ENCODE results near the gene GIPC1.
"Not testable (repeated sequence)": the region's sequence is repeated elsewhere in the genome, so short reads cannot be mapped to it uniquely, and the experiment has no call there.

The GIPC1 gene

DNA sequence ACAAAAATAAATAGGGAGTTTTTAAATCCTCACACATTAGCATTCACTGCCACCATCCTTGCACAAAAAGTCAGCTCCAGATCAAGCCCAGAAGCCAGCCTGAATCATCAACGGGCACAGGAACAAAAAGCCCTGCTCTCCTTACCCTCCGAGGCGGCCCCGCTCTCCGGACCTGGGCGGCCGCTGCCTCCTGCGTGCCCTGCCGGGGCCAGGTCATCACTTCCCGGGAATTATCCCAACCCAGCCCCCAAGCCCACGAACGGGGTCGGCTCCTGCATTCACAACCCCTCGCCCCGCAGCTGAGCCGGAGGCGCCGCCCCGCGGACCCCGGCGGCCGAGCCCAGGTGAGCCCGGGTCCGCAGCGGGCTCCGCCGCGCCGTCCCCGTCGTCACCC lies 21.5 kb upstream of the GIPC1 start:
- DNase-seq = no peak

DNA sequence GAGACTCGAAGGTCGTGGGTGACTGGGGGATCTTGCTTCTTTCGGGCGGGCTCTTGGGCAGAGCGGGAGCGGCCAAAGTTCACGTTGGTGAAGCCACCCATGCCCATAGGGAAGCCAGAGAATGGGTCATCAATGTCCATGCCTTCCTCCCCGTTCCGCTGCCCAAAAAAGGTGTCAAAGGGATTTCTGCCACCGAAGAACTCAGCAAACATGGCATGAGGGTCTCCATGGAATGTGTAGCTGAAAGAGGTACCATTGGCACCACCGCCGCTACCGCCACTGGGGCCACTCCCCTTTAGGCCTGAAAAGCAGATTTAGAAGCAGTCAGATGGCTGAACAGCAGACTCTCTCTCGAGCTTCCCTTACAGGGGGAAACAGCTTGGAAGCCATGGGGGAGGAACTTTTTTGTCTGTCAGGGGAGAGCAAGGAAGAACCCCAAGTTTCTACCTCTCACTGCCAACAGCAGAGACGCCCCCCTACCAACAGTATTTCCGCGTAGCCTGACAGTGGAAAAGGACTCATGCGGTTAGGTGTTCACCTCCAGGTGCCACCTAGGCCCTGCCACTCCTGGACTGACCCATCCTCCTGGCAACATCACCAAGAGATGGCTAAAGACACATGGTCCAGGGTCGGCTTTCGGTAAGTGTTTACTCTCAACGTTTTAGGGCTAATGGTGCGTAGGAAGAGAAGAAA lies 21.0 kb upstream of the GIPC1 start:
- DNase-seq = no peak

DNA sequence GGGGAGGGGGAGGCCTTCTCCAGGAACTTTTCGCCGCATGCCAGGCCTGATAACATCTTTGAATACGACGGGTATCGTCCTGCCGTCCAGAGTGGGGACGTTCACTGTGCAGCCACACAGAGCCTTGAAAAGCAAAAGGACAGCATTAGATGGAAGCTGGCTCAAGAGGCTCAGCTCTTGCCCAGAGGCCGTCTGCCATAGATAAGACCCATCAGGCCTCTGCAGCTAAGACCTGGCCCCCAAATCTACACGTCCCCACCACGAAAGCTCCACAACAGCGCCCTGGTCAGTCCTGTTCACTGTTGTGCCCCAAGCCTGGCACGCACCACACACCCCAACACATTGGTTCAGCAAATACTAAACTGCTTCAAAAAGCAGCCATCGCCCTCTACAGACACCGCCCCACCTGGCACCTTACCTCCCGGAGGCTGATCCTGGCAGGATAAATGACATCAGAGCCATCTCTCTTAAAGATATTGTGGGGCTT lies 20.2 kb upstream of the GIPC1 start:
- no peak for DNase-seq

DNA sequence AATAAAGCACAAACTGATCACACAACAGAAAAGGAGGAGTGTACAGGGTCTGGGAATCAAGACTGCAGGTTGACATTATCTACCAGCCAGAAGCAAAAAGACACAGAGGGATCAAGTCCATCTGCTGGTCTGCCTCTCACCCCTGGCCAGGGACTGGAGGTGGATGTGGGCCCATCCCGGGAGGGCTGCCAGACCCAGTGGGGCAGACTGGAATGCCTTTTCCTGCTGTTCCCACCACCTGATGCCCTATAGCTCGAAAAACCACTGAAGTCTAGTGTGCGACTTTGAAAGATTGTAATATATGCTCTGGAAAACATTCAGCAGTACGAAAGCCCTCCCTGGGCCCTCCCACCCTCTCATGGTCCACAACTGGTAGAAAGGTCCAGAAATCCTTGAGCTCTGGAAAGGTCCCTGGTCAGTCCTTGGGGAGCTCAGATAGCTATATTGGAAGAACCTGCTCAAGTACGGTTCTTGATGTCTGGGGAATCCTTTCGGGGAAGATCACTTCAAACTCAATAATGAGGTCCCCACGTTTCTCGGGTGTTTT lies 19.6 kb upstream of the GIPC1 start:
- DNase-seq = no peak

DNA sequence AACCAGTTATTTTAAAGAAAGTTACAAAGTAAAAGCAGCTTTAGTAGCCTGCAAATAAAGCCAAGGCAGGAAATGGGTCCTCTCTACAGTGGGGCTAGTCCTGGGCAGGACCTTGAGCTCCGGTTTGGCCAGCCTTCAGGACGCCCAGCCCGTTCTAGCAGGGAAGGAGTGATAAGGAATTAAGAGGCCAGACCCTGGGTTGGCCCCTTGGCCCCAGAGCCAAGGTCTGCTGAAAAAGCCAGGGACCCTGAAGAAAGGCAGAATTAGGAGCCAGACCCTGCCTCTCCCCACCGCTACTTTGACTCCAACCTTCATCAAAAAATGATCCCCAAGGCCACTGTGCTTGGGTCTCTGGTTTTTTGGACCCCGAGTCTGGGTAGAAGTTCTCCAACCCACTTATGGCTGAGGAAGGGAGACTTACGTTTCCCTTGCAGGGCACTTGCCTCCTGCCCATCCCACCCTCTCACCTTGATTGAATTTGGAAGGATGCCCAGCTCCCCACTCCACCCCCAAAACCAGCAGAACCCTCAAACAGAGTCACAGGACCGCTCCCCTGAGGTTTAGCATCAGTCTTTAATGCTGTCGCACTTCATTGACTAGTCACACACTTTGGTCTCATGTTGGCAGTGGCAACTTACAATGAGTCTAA lies 18.4 kb upstream of the GIPC1 start:
- no peak for DNase-seq

DNA sequence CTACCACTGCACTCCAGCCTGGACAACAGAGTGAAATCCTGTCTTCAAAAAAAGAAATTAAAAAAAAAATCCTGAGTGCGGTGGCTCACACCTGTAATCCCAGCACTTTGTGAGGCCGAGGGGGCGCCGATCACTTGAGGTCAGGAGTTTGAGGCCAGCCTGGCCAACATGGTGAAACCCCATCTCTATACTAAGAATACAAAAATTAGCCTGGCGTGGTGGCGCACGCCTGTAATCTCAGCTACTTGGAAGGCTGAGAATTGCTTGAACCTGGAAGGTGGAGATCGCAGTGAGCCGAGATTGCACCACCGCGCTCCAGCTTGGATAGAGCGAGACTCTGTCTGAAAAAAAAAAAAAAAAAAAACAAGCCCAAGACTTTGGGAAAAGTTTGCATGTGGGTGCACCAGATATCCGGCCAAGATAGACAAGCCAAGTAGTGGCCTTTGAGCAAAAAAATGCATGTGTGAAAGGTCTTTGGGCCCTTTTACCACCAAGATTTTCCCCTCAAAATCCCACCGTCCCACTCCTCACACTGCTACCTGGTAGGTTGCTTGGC lies 16.6 kb upstream of the GIPC1 start:
- no peak for DNase-seq

DNA sequence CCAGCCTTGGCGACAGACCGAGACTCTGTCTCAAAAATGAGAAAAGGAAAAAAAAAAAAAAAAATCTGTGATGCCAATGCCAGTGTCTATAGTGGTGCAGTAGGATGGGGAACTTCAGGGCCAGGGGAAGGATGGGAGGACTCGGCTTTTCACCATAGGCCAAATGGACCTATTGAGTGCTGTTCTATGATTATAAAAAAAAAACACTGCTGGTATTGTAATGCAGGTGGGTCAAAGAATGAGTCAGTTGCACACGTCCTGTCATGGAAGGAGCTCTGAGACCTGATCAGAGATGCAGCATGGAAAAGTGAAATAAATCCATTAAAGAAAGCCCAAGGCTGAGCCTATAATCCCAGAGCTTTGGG lies 15.3 kb upstream of the GIPC1 start:
- no peak for DNase-seq

DNA sequence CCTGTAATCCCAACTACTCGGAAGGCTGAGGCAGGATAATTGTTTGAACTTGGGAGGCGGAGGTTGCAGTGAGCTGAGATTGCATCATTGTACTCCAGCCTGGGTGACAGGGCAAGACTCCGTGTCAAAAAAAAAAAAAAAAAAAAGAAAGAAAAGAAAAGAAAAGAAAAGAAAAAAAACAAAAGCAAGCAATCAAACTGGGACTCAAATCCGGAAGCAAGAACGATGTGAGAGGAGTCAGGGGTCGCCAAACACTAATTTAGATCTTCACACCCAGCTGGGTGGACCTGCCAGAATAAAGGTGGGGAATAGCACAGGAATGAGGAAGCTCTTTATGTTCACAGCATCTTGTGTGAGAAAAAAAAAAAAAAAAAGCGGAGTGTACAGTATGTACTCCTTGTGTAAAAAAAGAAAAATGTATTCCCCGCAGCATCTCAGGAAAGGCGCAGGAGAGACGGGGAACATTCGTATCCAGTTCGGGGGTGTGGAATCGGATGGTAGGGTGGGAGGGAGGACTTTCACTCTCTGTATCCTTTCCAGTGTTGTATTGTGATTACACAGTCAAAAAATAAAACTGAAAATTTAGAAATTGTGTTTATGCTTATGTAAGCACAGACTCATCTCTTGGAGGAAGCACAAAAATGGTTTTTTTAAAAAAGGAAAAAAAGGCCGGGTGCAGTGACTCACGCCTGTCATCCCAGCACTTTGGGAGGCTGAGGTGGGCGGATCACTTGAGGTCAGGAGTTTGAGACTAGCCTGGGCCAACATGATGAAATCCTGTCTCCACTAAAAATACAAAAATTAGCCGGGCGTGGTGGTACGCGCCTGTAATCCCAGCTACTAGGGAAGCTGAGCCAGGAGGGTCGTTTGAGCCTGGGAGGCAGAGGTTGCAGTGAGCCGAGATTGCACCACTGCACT lies 14.6 kb upstream of the GIPC1 start:
- no peak for DNase-seq

DNA sequence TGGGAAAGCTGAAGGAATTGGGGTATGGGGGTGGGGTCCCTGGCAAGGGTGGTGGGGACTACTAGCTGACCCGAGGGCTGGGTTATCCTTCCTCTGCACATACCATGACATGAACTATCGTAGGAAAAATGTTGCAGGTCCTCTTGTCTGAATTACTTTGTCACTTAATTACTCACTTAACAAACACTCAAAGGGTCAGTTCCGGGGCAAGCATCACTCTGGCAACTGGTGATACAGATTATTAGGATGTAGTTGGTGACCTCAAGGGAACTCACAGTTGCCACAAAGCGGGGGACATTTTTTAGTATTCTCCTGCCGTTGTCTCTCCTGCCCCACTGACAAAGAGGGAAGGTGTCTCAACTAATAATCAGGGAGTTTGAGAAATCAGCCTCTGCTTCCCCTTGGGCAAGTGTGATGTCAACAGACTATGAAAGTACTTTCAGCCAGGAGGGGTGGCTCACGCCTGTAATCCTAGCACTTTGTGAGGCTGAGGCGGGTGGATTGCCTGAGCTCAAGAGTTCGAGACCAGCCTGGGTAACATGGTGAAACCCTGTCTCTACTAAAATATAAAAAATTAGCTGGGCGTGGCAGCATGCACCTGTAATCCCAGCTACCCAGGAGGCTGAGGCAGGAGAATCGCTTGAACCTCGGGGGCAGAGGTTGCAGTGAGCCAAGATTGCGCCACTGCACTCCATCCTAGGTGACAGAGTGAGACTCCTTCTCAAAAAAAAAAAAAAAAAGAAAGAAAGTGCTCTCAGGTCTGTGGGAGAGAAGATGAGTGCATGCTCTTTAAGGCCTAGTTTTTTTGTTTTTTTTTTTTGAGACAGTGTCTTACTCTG lies 12.0 kb upstream of the GIPC1 start:
- no peak for DNase-seq

DNA sequence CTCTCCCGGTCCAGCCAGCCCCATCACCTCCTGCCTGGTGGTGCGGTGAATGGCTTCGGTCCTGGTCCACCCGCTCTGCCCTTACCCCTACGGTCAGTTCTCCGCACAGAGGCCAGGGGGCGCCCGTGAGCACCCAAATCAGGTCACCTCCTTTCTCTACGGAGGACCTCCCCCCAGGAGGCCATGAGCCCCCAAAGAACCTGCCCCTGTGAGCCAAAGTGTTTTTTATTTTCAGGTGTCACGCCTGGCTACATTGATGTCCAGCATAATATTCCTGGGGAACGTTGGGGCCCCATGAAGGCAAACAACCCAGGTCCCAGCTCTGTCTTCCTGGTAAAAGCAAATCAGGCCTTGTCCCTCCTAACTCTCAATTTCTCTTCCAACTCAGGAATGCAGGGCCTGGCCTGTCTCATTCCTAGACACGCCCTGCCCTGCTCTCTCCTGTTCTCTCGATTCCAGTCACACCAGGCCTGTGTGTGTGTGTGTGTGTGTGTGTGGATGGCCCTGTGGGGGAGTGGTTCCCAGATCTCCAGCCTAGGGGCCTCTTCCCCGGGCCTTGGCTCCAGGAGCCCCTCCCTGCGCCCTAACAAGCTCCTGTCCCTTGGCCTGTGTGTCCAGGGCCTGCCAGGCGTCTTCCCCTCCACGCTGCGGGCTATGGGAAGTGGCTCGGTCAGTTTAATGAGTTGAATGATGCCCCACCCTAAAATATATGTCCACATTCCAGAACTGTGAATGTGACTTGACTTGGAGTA lies 9.7 kb upstream of the GIPC1 start:
- no peak for DNase-seq

DNA sequence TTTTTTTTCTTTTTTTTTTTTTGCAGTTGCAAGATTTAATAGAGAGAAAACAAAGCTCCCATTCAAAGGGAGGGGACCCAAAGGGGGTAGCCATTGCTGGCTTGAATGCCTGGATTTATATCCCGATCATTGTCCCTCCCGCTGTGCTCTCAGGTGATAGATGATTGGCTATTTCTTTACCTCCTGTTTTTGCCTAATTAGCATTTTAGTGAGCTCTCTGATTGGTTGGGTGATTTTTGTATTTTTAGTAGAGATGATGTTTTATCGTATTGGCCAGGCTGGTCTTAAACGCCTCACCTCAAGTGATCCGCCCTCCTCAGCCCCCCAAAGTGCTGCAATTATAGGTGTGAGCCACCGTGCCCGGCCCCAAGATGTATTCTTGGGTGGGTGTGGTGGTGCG lies 8.6 kb upstream of the GIPC1 start:
- DNase-seq = not testable (repeated sequence)

DNA sequence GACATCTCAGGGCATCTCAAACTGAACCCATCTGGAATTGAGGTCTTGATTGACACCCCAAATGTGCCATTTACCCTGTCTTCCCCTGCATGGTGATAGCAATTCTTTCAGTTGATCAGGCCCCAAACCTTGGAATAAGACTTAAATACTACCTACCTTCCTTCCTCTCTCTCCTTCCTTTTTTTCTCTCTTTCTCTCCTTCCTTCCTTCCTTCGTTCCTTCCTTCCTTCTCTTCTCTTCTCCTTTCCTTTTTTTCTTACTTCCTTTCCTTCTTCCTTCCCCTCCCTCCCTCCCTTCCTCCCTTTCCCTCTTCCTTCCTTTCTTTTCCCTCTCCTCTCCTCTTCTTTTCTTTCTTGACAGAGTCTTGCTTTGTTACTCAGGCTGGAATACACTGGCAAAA lies 7.4 kb upstream of the GIPC1 start:
- no peak for DNase-seq

DNA sequence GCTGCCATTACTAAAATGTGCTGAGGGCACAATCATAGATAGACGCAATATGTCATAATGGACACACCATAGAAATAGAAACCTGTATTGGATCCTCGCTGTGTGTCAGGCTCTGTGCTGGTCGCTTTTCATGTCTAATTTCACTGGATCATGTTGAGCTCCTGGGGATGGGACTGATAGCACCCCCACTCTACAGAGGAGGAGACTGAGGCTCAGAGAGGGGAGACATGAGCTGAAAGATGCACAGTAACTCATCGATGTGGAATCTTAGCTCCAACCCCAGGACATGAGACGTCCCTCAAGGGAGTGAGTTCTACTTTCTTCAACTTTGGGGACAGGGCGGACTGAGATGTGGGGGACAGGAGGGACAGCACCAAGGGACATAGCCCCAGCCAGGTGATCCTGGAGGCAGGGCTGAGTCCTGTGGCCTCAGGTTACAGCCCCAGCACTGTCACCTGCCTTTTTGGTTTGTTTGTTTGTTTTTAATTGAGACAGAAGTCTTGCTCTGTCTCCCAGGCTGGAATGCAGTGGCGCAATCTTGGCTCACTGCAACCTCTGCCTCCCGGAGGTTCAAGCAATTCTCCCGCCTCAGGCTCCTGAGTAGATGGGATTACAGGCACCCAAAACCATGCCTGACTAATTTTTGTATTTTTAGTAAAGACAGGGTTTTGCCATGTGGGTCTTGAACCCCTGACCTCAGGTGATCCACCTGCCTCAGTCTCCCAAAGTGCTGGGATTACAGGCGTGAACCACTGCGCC lies 6.6 kb upstream of the GIPC1 start:
- no peak for DNase-seq

DNA sequence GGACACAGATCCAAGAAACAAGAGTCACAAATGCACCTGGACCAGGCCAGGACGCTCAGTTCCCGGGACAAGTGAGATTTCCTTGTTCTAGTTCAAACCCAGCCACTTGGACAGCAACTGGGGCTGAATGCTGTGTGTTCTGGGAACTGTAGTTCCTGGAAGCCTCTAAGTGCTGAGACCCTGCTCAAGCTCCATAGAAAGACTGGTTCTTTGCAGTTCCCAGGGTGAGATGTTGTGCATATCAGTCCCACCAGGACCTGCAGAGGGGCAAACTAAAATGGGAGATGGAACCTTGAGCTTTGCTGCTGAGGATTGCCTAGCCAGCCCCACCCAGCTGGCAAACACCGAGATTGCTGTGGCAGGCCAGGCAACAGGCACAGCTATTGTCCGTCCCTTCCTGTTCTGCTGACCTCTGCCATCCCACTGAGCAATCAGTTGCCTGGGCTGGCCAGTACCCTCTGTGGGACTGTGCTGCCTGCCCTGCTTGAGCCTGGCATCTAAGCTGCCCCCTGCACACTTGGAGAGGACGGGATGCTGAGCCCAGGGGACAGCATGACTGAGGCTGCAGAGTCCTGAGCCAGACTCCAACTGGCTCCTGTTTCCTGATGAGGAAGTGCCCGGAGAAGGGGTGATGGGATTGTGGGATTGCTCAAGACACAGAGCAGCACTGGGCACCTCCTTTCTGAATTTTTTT lies 1.4 kb upstream of the GIPC1 start:
- no peak for DNase-seq

DNA sequence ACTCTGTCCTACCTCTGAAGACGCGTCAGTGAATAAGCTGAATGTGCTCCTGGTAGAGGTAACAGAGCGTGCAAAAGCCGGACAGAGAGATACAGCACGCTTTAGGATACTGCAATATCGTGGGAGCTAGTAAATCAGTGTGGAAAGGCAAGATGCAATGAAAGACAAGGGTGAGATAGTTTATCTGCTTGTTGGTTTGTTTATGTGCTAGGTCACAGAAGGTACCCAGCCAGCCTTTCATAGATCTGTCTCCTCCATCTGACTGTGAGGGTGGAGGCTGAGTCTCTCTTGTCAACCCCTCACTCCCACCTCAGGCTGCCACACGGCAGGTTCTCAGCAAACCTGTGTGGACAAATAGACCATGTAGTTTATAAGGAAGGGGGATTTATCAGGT lies 904 bp upstream of the GIPC1 start:
- DNase-seq = no peak

DNA sequence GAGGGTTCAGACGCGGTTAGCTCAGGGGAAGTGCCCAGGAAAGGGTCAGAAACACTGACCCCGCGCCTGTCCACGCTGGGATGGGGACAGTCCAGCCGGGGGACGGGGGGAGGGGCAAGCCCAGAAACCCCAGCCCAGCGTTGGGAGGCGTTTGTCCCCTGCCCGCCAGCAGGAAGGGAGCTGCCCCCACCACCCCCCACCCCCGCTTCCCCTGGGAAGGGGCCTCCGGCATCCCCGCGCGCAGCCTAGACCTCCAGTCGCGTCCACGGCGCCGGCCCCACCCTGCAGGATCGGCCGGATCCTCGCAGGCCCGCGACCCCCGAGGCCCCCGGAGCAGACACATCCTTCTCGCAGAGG lies 277 bp downstream of the GIPC1 start:
- DNase-seq = no peak

DNA sequence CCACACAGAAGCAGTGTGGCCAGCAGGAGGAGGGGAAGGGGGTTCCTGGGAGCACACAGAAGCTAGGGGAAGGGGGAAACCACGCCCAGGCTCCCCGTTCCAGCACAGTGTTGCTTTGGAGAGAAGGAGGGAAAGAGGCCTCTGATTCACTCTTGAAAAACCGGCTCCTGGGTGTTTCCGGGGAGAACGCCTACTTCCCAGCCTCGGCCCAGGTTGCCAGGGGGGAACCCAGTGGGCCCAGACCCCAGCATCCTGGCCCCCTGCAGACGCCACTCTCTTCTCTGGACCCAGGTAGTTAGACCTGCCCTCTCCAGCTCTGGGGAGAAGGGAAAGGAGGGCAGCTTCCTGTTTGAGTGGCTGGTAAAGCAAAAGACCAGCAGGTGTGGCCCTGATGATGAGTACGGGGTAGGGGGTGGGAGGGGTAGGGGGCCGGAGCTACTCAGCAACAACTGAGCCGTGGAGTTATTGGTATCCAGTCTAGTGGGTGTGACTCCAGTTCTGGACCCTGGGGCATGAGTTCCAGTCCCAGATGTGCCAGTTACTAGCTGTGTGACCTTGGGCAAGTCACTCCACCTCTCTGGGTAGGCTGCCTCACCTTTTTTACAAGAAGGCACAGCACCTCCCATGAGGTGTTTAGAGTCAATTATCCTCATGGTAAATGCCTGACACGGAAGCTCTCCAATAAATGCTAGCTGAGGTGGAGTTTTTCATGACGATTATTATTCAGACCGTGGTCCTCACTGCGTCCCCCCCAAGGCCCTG lies 836 bp downstream of the GIPC1 start:
- no peak for DNase-seq

DNA sequence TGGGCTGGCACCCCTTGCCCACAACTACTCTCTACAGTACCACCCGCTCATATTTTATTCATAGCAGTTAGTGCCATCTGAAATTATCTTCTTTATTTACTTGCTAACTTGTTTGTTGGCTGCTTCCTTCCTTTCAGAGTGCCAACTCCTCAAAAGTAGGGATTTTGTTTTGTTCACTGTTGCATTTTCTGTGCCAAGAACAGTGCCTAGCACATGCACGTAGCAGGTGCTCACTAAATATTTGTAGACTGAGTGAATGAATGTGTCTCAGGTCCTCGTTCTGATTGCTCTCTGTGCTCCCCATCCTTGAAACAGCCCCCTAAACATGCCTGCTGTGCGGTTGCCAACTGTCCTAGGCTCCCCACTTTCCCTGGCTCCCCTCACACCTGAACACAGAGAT lies 1.5 kb downstream of the GIPC1 start:
- no peak for DNase-seq

DNA sequence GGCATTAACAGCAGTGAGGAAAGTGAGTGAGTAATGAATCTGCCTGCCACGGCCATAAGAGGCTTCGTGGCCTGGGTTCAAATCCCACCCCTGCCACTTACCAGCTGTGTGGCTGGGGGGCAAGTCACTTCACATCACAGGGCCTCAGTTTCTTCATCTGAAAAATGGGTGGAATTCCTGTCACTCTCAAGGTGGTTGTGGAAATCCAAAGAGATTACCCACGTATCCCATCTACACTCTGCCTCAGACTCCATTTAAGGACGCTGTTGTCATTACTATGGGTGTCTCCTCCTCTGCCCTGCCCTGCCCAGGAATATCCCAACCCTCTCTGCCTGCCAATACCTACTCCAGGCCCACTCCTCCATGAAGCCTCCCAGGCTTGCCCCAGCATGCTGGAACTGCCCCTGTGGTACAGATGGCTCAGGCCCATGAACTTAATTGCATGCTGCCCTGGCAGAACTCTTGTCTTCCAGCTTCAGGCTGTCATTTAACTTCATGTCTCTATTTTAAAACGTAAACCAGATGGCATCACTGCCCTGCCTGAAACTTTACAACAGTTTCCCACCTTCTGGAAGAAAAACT lies 3.1 kb downstream of the GIPC1 start:
- DNase-seq = no peak
